Measurements from ENCODE around the gene SSMEM1.

SSMEM1 gene

DNA sequence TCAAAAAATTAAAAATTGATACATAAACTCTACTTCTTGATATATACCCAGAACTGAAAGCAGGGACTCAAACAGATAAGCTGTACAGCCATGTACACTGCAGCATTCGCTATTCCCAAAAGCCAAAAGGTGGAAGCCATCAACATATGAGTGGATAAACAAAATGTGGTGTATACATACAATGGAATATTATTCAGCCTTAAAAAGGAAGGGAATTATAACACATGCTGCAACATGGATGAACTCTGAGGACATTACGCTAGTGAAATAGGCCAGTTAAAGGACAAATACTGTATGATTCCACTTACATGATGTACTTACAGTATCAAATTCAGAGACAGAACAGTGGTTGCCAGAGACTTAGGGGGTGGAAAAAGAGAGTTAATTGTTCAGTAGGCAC is 10.6 kb upstream of the SSMEM1 start:
- Histone ChIP-seq H3K4me2 (ENCODE audit: low read depth, low read length) (no peak overlapping the region), H3K36me3 (replicated peaks; ENCODE audit: insufficient read depth, low read length) (peaks cover 21% of the 10 kb centered on the region; the same call in 1 of the 2 replicates), H3K4me1 (ENCODE audit: low read length) (no peaks in the 10 kb centered on the region), H4K20me1 (ENCODE audit: insufficient read depth, low read length) (no peaks in the 10 kb centered on the region), H3K79me2 (ENCODE audit: low read length) (peaks cover 9% of the 10 kb centered on the region; the same call in 1 of the 2 replicates), H3F3A (ENCODE audit: insufficient read depth, low read length) (no peaks in the 10 kb centered on the region), H2AFZ (ENCODE audit: low read length) (no peak overlapping the region), H3K9ac (ENCODE audit: low read length) (no peak overlapping the region), H3K27me3 (replicated peaks; ENCODE audit: insufficient read depth, low read length) (no peaks in the 10 kb centered on the region), H3K27ac (ENCODE audit: low read length) (no peak overlapping the region), H3K4me3 (ENCODE audit: low read length) (no peak overlapping the region), H3K9me2 (replicated peaks; ENCODE audit: insufficient read depth, low read length) (no peaks in the 10 kb centered on the region), H3K9me3 (replicated peaks; ENCODE audit: insufficient read depth, low read length) (no peaks in the 10 kb centered on the region)
- no peak for DNase-seq
- TF ChIP-seq EZH2phosphoT487 (IDR thresholded peaks at IDR 0.05; ENCODE audit: low read length) (no peak), EZH2 (optimal IDR thresholded peaks at IDR 0.05; ENCODE audit: low read depth, low read length) (no peak)
- TF ChIP-seq, protein P1, sequence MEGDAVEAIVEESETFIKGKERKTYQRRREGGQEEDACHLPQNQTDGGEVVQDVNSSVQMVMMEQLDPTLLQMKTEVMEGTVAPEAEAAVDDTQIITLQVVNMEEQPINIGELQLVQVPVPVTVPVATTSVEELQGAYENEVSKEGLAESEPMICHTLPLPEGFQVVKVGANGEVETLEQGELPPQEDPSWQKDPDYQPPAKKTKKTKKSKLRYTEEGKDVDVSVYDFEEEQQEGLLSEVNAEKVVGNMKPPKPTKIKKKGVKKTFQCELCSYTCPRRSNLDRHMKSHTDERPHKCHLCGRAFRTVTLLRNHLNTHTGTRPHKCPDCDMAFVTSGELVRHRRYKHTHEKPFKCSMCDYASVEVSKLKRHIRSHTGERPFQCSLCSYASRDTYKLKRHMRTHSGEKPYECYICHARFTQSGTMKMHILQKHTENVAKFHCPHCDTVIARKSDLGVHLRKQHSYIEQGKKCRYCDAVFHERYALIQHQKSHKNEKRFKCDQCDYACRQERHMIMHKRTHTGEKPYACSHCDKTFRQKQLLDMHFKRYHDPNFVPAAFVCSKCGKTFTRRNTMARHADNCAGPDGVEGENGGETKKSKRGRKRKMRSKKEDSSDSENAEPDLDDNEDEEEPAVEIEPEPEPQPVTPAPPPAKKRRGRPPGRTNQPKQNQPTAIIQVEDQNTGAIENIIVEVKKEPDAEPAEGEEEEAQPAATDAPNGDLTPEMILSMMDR (IDR thresholded peaks at IDR 0.05; ENCODE audit: low read length): no peak

DNA sequence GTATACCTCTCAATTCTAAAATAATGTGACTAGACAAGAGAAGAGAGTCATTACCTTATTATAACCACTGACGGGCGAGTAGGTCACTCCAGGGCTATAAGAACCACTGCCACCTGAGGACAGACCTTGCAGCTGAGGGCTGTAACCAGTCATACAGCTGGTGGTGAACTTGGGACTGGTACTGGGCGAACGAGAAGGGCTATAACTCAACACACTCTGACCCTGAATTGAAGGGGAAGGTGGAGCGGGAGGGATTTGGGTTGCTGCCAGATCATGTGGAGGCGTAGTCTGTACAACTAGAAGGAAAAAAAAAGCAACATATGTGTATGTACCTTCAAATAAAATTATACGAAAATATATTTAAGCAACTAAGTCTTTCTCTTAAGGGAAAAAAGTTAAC is 5.9 kb upstream of the SSMEM1 start:
- no peak overlapping the region for H3K9ac ChIP-seq (ENCODE audit: low read length)
- no peaks in the 10 kb centered on the region for H4K20me1 ChIP-seq (ENCODE audit: insufficient read depth, low read length)
- H3K36me3 ChIP-seq (replicated peaks; ENCODE audit: insufficient read depth, low read length): peaks cover 26% of the 10 kb centered on the region
- H3F3A ChIP-seq (ENCODE audit: insufficient read depth, low read length): no peaks in the 10 kb centered on the region
- no peak for DNase-seq
- H3K79me2 ChIP-seq (ENCODE audit: low read length): peaks cover 34% of the 10 kb centered on the region
- TF ChIP-seq, protein P1 (IDR thresholded peaks at IDR 0.05; ENCODE audit: low read length): no peak
- TF ChIP-seq EZH2 (optimal IDR thresholded peaks at IDR 0.05; ENCODE audit: low read depth, low read length) (no peak), EZH2phosphoT487 (IDR thresholded peaks at IDR 0.05; ENCODE audit: low read length) (no peak)
- H3K27ac ChIP-seq (ENCODE audit: low read length): no peak overlapping the region
- no peaks in the 10 kb centered on the region for H3K9me3 ChIP-seq (replicated peaks; ENCODE audit: insufficient read depth, low read length)
- H3K27me3 ChIP-seq (replicated peaks; ENCODE audit: insufficient read depth, low read length): no peaks in the 10 kb centered on the region
- no peak overlapping the region for H3K4me3 ChIP-seq (ENCODE audit: low read length)
- no peaks in the 10 kb centered on the region for H3K9me2 ChIP-seq (replicated peaks; ENCODE audit: insufficient read depth, low read length)
- H2AFZ ChIP-seq (ENCODE audit: low read length): no peak overlapping the region
- no peaks in the 10 kb centered on the region for H3K4me1 ChIP-seq (ENCODE audit: low read length)
- no peak overlapping the region for H3K4me2 ChIP-seq (ENCODE audit: low read depth, low read length)

DNA sequence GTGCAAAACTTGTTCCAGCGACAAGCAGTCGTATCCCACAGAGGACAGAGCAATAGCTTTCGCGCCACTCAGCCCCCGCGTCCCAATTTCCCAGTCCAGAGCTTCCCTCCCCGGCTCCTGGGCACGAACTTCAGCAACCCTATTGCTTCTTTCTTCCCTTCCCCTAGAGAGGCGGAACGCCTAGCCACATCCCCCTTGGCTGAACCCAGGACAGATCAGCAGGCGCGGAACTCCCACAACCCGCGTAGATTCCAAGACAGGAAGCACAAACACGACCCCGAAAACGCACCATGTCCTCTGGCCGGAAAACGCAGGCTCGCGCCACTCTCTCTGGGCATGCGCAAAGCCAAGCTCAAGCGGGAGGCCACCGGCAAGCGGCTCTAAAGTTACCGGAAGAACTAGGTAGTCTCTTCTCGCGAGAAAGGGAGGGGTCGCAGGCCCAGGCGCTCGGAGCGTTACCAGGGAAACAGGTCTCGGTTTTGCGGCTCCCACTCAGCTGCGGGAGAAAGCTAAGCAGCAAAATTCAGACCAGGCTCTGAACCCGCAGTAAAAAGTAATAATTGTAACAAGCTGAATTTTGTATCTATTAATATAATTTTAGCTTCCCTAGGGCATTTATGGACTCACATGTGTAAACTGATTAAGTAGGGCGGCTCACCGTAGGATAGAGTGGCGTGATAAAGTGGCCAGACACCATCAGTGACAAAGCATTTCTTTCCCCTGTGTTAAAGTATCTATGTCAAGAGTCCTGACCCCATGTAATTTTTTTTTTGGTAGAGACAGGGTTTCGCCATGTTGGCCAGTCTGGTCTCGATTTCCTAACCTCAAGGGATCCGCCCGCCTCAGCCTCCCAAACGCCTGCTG is 2.3 kb upstream of the SSMEM1 start, which contains the start of gene TMEM209:
Gene TMEM209 (minus strand): TSS at position 323 of the 864 bp plus-strand sequence. CDS start 31 bp downstream, at position 292.
- Histone ChIP-seq H3K9me3 (replicated peaks; ENCODE audit: insufficient read depth, low read length) (no peaks in the 10 kb centered on the region), H3K4me2 (ENCODE audit: low read depth, low read length) (peak within 1 kb of the TSS; percentile 78), H3K4me1 (ENCODE audit: low read length) (no peaks in the 10 kb centered on the region), H4K20me1 (ENCODE audit: insufficient read depth, low read length) (no peaks in the 10 kb centered on the region), H3K9ac (ENCODE audit: low read length) (peak within 1 kb of the TSS; percentile 93), H2AFZ (ENCODE audit: low read length) (peak within 1 kb of the TSS; percentile 94), H3K27ac (ENCODE audit: low read length) (peak within 1 kb of the TSS; percentile 65), H3K4me3 (ENCODE audit: low read length) (peak within 1 kb of the TSS; percentile 89), H3K36me3 (replicated peaks; ENCODE audit: insufficient read depth, low read length) (peaks cover 26% of the 10 kb centered on the region), H3K9me2 (replicated peaks; ENCODE audit: insufficient read depth, low read length) (no peaks in the 10 kb centered on the region), H3K27me3 (replicated peaks; ENCODE audit: insufficient read depth, low read length) (no peaks in the 10 kb centered on the region), H3F3A (ENCODE audit: insufficient read depth, low read length) (no peaks in the 10 kb centered on the region), H3K79me2 (ENCODE audit: low read length) (peaks cover 34% of the 10 kb centered on the region)
- peak; percentile 100 for DNase-seq
- TF ChIP-seq EZH2 (optimal IDR thresholded peaks at IDR 0.05; ENCODE audit: low read depth, low read length): no peak

DNA sequence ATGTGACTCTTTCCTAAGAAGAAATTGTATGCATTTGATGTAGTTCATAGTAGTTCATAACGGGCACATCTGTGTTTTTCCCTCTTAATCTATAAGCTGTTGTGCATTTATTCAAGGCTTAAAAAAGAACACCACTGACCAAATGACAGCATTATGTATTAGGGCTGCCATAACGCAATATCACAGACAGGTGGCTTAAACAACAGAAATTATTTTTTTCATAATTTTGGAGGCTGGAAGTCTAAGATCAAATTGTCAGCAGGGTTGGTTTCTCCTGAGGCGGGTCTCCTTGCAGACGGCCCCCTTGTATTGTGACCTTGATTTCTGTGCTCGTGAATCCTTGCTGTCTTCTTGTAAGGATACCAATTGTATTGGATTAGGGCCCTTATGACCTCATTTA is 627 bp upstream of the SSMEM1 start:
- no peak overlapping the region for H3K9ac ChIP-seq (ENCODE audit: low read length)
- no peaks in the 10 kb centered on the region for H3K27me3 ChIP-seq (replicated peaks; ENCODE audit: insufficient read depth, low read length)
- H3K4me3 ChIP-seq (ENCODE audit: low read length): no peak overlapping the region
- peaks cover 15% of the 10 kb centered on the region for H3K36me3 ChIP-seq (replicated peaks; ENCODE audit: insufficient read depth, low read length)
- H3K9me2 ChIP-seq (replicated peaks; ENCODE audit: insufficient read depth, low read length): no peaks in the 10 kb centered on the region
- H3K4me2 ChIP-seq (ENCODE audit: low read depth, low read length): no peak overlapping the region
- H3K79me2 ChIP-seq (ENCODE audit: low read length): peaks cover 25% of the 10 kb centered on the region
- no peaks in the 10 kb centered on the region for H3K9me3 ChIP-seq (replicated peaks; ENCODE audit: insufficient read depth, low read length)
- no peaks in the 10 kb centered on the region for H4K20me1 ChIP-seq (ENCODE audit: insufficient read depth, low read length)
- H3F3A ChIP-seq (ENCODE audit: insufficient read depth, low read length): no peaks in the 10 kb centered on the region
- DNase-seq: no peak
- TF ChIP-seq EZH2phosphoT487 (IDR thresholded peaks at IDR 0.05; ENCODE audit: low read length): no peak
- TF ChIP-seq, protein P1 (IDR thresholded peaks at IDR 0.05; ENCODE audit: low read length): peak; percentile 20
- no peak overlapping the region for H2AFZ ChIP-seq (ENCODE audit: low read length)
- no peak overlapping the region for H3K27ac ChIP-seq (ENCODE audit: low read length)
- no peaks in the 10 kb centered on the region for H3K4me1 ChIP-seq (ENCODE audit: low read length)

Measured in MM.1S (cell line).